ENCODE data around the gene AXIN1.

Gene AXIN1

DNA sequence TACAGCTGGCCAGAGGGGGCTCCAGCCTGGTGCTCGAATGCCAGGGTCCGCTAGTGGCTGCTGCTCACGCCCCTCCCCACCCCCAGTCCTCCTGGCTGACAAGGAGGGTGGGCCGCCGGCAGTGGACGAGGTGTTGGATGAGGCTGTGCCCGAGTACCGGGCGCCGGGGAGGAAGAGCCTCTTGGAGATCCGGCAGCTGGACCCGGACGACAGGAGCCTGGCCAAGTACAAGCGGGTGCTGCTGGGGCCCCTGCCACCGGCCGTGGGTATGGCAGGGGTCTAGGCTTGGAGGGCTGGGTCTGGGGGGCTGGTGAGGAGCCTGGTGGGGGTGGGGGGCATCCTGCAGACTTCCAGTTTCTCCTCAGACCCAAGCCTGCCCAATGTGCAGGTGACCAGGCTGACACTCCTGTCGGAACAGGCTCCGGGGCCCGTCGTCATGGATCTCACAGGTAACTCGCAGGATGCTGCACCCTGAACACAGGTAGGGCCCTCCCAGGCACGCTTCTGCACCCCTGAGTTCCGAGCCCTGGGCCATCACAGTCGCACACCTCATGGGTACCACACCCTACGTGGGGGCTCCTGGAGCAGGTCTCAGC is 70.8 kb downstream of the AXIN1 start:
- TF ChIP-seq EGR1 (IDR thresholded peaks at IDR 0.05) (no peak), FOXM1 (IDR thresholded peaks at IDR 0.05; ENCODE audit: borderline replicate concordance, low read depth) (no peak), CEBPB (IDR thresholded peaks at IDR 0.05) (no peak), EP300 (IDR thresholded peaks at IDR 0.05; ENCODE audit: borderline replicate concordance) (no peak), YY1 (IDR thresholded peaks at IDR 0.05; ENCODE audit: low read depth) (no peak), TEAD4 (IDR thresholded peaks at IDR 0.05) (no peak), CREB1 (IDR thresholded peaks at IDR 0.05; ENCODE audit: low read depth) (no peak), ZBTB7A (IDR thresholded peaks at IDR 0.05; ENCODE audit: low read depth) (no peak)
- TF ChIP-seq, protein P1, sequence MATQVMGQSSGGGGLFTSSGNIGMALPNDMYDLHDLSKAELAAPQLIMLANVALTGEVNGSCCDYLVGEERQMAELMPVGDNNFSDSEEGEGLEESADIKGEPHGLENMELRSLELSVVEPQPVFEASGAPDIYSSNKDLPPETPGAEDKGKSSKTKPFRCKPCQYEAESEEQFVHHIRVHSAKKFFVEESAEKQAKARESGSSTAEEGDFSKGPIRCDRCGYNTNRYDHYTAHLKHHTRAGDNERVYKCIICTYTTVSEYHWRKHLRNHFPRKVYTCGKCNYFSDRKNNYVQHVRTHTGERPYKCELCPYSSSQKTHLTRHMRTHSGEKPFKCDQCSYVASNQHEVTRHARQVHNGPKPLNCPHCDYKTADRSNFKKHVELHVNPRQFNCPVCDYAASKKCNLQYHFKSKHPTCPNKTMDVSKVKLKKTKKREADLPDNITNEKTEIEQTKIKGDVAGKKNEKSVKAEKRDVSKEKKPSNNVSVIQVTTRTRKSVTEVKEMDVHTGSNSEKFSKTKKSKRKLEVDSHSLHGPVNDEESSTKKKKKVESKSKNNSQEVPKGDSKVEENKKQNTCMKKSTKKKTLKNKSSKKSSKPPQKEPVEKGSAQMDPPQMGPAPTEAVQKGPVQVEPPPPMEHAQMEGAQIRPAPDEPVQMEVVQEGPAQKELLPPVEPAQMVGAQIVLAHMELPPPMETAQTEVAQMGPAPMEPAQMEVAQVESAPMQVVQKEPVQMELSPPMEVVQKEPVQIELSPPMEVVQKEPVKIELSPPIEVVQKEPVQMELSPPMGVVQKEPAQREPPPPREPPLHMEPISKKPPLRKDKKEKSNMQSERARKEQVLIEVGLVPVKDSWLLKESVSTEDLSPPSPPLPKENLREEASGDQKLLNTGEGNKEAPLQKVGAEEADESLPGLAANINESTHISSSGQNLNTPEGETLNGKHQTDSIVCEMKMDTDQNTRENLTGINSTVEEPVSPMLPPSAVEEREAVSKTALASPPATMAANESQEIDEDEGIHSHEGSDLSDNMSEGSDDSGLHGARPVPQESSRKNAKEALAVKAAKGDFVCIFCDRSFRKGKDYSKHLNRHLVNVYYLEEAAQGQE (IDR thresholded peaks at IDR 0.05; ENCODE audit: low read depth) = no peak
- TF ChIP-seq, protein P2, sequence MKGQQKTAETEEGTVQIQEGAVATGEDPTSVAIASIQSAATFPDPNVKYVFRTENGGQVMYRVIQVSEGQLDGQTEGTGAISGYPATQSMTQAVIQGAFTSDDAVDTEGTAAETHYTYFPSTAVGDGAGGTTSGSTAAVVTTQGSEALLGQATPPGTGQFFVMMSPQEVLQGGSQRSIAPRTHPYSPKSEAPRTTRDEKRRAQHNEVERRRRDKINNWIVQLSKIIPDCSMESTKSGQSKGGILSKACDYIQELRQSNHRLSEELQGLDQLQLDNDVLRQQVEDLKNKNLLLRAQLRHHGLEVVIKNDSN (IDR thresholded peaks at IDR 0.05) = no peak

DNA sequence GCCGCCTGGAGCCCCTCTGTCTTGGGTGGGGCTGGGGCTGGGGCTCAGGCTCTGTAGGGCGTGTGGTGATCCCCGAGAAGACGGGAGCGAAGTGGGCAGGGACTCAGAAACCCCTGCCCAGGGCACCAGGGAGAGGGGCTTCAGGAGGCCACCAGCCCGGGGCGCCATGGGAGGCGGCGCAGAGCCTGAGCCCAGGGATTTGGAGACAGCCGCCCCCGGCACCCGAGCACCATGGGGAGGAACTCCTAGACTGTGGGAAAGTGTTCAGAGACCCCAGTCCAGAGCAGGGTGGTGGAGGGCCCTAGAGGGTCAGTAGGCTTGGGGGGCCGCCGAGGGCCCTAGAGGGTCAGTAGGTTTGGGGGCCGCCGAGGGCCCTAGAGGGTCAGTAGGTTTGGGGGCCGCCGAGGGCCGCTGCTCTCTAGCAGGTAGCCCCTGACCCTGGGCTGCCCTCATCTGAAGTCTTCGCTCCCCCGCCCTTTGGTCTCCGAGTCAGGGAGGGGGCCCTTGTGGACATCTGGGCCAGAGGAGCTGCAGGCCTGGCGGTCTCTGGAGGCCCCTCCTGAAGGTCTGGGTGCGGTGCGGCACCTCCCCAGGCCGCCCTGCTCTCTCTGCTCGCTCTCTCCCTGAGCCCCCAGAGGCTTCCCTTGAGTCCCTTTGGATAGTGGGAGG is 71.4 kb downstream of the AXIN1 start:
- TF ChIP-seq FOXM1 (IDR thresholded peaks at IDR 0.05; ENCODE audit: borderline replicate concordance, low read depth) = no peak
- no peak for TF ChIP-seq TAF1 (IDR thresholded peaks at IDR 0.05; ENCODE audit: low read depth)
- no peak for TF ChIP-seq RAD21 (IDR thresholded peaks at IDR 0.05; ENCODE audit: low read depth)
- TF ChIP-seq CEBPB (IDR thresholded peaks at IDR 0.05) = no peak
- TF ChIP-seq EP300 (IDR thresholded peaks at IDR 0.05; ENCODE audit: borderline replicate concordance) = no peak
- TF ChIP-seq, protein P3, sequence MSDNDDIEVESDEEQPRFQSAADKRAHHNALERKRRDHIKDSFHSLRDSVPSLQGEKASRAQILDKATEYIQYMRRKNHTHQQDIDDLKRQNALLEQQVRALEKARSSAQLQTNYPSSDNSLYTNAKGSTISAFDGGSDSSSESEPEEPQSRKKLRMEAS (IDR thresholded peaks at IDR 0.05) = no peak
- TF ChIP-seq, protein P2 (IDR thresholded peaks at IDR 0.05) = no peak
- no peak for TF ChIP-seq ZBTB7A (IDR thresholded peaks at IDR 0.05; ENCODE audit: low read depth)
- TF ChIP-seq TCF12 (IDR thresholded peaks at IDR 0.05; ENCODE audit: low read depth) = no peak
- TF ChIP-seq NFIC (IDR thresholded peaks at IDR 0.05) = no peak
- no peak for TF ChIP-seq CREB1 (IDR thresholded peaks at IDR 0.05; ENCODE audit: low read depth)
- TF ChIP-seq EGR1 (IDR thresholded peaks at IDR 0.05) = no peak
- no peak for TF ChIP-seq YY1 (IDR thresholded peaks at IDR 0.05; ENCODE audit: low read depth)
- no peak for TF ChIP-seq TEAD4 (IDR thresholded peaks at IDR 0.05)
- TF ChIP-seq, protein P1 (IDR thresholded peaks at IDR 0.05; ENCODE audit: low read depth) = no peak

DNA sequence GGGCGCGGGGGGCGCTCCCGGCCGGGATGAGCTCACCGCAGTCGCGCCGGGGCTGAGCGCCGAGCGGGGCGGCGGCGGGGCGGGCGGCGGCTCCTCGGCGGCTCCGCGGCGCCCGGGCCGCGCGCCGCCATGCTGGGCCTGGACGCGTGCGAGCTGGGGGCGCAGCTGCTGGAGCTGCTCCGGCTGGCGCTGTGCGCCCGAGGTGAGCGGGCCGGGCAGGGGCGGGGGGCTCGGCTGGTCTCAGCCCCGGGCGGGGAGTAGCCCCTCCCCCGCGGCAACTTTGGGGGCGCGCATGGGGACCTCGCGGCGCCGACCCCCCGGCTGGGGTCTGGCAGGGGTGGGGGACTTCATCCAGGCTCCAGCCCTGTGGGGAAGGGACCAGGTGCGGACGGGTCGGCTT is 72.0 kb downstream of the AXIN1 start, which contains the start of gene ARHGDIG:
Gene ARHGDIG (plus strand): TSS at position 40 of the 400 bp plus-strand sequence. CDS start 90 bp downstream, at position 130.
- TF ChIP-seq ZBTB7A (IDR thresholded peaks at IDR 0.05; ENCODE audit: low read depth) (peak; percentile 79), RAD21 (IDR thresholded peaks at IDR 0.05; ENCODE audit: low read depth) (no peak)

DNA sequence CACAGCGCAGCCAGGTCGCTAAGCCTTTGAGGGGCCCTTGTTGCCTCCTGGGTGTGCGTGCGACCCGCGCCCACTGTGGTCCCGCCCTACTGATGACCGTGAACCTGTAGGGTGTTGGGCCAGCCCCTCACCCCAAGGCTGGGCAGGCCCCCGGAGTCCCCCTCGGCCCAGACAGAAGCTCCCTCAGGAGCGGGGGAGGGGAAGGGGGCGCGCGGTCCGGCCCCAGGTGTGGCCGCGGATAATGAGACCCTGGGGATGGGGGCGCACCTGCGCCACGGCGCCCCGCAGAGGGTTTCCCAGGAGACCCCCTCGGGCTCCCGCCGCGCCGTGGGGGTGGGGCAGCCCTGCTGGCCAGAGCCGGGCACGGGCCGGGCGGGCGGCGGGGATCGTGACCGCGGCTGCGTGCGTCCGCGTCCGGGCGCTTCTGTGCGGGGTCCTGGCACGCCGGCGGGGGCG is 72.5 kb downstream of the AXIN1 start:
- TF ChIP-seq, protein P1 (IDR thresholded peaks at IDR 0.05; ENCODE audit: low read depth) = no peak
- TF ChIP-seq TCF12 (IDR thresholded peaks at IDR 0.05; ENCODE audit: low read depth) (no peak), EP300 (IDR thresholded peaks at IDR 0.05; ENCODE audit: borderline replicate concordance) (no peak), TAF1 (IDR thresholded peaks at IDR 0.05; ENCODE audit: low read depth) (no peak), CREB1 (IDR thresholded peaks at IDR 0.05; ENCODE audit: low read depth) (no peak), TEAD4 (IDR thresholded peaks at IDR 0.05) (no peak), ZBTB7A (IDR thresholded peaks at IDR 0.05; ENCODE audit: low read depth) (no peak), CEBPB (IDR thresholded peaks at IDR 0.05) (no peak), RAD21 (IDR thresholded peaks at IDR 0.05; ENCODE audit: low read depth) (no peak), EGR1 (IDR thresholded peaks at IDR 0.05) (no peak), FOXM1 (IDR thresholded peaks at IDR 0.05; ENCODE audit: borderline replicate concordance, low read depth) (no peak), NFIC (IDR thresholded peaks at IDR 0.05) (no peak), YY1 (IDR thresholded peaks at IDR 0.05; ENCODE audit: low read depth) (no peak)
- TF ChIP-seq, protein P2 (IDR thresholded peaks at IDR 0.05) = no peak
- TF ChIP-seq, protein P3 (IDR thresholded peaks at IDR 0.05) = no peak

Data from Ishikawa (cell line).